Measurements from ENCODE around the gene HOMEZ.

HOMEZ gene

GRCh38 chr14:23259426-23259825 lies 26.5 kb downstream of the HOMEZ start:
- no peak overlapping the region for H3K4me3 ChIP-seq (ENCODE audit: low read depth, low read length)
- no peak for DNase-seq (ENCODE audit: low read depth)
- no peak for TF ChIP-seq CTCF (IDR thresholded peaks at IDR 0.05; ENCODE audit: low read depth, low read length, missing control alignments)

DNA sequence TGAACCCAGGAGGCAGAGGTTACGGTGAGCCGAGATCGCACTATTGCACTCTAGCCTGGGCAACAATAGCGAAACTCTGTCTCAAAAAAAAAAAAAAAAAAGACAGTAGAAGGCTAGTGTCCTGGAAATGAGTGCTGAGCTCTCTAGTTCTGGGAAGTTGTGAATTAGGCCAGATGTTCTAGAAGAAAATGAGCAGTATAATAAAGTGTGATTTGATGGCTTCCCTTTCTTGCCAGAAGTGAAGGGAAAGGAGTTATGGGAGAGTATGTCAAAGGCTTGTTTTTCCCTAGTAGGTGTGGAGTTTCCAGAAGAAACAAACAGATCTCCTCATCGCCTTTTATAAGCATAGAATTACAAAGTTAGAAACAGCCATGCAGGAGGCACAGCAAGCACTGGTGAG lies 27.7 kb downstream of the HOMEZ start:
- DNase-seq (ENCODE audit: low read depth): no peak
- no peak overlapping the region for H3K4me3 ChIP-seq (ENCODE audit: low read depth, low read length)
- TF ChIP-seq CTCF (IDR thresholded peaks at IDR 0.05; ENCODE audit: low read depth, low read length, missing control alignments): no peak

DNA sequence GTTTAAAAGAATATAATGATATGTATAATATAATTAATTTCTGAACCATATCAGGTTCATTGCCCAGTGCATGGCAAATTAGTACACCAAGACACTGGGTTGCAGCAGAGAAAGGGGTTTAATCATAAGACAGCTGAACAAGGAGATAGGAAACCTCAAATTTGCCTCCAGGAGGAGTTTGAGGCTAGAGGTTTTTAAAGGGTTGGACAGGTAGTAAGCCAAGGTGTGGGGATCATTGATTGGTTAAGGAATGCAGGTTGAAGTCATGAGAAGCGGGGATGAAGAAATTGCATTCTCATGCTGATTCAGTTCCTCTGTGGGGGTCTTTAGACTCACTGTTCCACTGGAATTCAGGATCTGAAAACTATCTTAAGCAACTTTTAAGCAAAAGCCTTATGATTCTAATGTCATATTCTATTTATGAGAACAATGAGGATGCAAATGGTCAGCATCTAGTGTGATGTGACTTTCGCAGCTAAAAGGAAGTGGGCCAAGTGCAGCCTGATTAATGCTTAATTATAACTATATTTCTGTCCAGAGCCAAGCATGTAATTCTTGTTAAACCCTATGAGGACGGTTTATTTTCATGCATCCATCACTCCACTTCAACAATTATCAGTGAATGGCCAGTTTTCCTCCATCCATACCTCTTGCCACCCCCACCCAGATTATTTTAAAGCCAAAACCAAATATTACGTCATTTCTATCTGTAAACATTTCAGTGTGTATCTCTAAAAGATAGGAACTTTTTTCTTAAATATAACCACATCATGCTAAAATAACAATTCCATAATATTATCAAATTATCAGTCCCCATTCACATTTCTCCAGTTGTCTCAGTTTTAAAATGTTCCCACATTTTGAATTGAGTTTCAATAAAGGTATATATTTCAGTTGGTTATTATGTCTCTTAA lies 33.3 kb downstream of the HOMEZ start:
- TF ChIP-seq CTCF (IDR thresholded peaks at IDR 0.05; ENCODE audit: low read depth, low read length, missing control alignments): no peak
- DNase-seq (ENCODE audit: low read depth): no peak
- H3K4me3 ChIP-seq (ENCODE audit: low read depth, low read length): no peak overlapping the region

DNA sequence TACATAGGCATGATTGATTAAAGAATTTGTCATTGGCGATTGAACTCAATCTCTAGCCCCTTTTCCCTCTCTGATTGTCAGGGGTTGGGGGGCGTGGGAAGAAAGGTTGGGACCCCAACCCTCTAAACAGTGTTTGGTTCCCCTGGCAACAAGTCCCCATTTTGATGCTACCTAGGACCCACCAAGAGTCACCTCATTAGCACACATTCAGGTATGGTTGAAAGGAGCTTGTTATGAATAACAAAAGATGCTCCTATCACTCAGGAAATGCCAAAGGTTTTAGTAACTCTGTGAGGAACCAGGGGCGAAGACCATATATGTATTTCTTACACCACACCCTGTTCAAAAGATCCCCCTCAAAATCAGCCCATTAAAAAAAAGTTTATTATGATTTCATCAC lies 33.9 kb downstream of the HOMEZ start:
- no peak for DNase-seq (ENCODE audit: low read depth)
- TF ChIP-seq CTCF (IDR thresholded peaks at IDR 0.05; ENCODE audit: low read depth, low read length, missing control alignments): no peak
- H3K4me3 ChIP-seq (ENCODE audit: low read depth, low read length): no peak overlapping the region

GRCh38 chr14:23249824-23250223 lies 36.1 kb downstream of the HOMEZ start:
- DNase-seq (ENCODE audit: low read depth): no peak
- TF ChIP-seq CTCF (IDR thresholded peaks at IDR 0.05; ENCODE audit: low read depth, low read length, missing control alignments): no peak
- no peak overlapping the region for H3K4me3 ChIP-seq (ENCODE audit: low read depth, low read length)

- no peak for TF ChIP-seq CTCF (IDR thresholded peaks at IDR 0.05; ENCODE audit: low read depth, low read length, missing control alignments)
- DNase-seq (ENCODE audit: low read depth): no peak
- H3K4me3 ChIP-seq (ENCODE audit: low read depth, low read length): no peak overlapping the region
Observed at GRCh38 chr14:23248601-23249000, 37.3 kb downstream of the HOMEZ start.

DNA sequence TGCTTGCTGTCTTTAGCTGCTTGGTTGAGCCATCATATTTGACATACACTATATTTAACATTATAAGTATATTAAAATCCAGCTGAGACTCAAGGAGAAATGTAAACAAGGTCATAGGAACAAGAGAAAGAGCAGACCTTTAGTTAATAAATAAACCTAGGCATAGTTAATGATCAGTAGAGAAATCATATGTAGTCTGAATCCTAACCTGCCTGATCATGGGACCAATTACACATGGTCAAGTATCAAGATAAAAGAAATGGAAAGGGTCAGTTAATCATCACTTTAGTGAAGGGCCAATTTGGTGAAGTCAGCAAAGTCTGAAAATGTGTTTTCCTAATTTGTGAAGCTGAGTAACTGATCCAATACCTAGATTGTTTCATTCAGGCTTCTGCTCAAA lies 40.6 kb downstream of the HOMEZ start:
- no peak overlapping the region for H3K4me3 ChIP-seq (ENCODE audit: low read depth, low read length)
- TF ChIP-seq CTCF (IDR thresholded peaks at IDR 0.05; ENCODE audit: low read depth, low read length, missing control alignments): no peak
- no peak for DNase-seq (ENCODE audit: low read depth)
